ENCODE measurements around the gene IGSF21. TPM values are rescaled to one million over a fixed set of nuclear protein-coding genes. Genes with fewer than 3 reads are reported as not detected.

The IGSF21 gene
- total RNA-seq, 2 donors from 2014 or later = 4.6 to 8.5 TPM

GRCh38 chr1:18283601-18284385 is 176.2 kb downstream of the IGSF21 start:
- TF ChIP-seq CTCF (IDR thresholded peaks at IDR 0.05) (no peak), POLR2A (IDR thresholded peaks at IDR 0.05) (no peak), POLR2AphosphoS5 (IDR thresholded peaks at IDR 0.05) (no peak)
- intact Hi-C loops (cut with DNase I) = no loop called here
- no peaks in the 10 kb centered on the region for H3K4me1 ChIP-seq (replicated peaks)
- DNase-seq (ENCODE audit: low spot score) = no peak
- no peak overlapping the region for H3K27ac ChIP-seq
- H3K27me3 ChIP-seq (replicated peaks; ENCODE audit: insufficient read depth) = peaks cover 10% of the 10 kb centered on the region
- no peaks in the 10 kb centered on the region for H3K9me3 ChIP-seq
- no peaks in the 10 kb centered on the region for H3K36me3 ChIP-seq
- 74% methylated on average over 13 of the region's 13 CpGs for WGBS
- no peak overlapping the region for H3K4me3 ChIP-seq

DNA sequence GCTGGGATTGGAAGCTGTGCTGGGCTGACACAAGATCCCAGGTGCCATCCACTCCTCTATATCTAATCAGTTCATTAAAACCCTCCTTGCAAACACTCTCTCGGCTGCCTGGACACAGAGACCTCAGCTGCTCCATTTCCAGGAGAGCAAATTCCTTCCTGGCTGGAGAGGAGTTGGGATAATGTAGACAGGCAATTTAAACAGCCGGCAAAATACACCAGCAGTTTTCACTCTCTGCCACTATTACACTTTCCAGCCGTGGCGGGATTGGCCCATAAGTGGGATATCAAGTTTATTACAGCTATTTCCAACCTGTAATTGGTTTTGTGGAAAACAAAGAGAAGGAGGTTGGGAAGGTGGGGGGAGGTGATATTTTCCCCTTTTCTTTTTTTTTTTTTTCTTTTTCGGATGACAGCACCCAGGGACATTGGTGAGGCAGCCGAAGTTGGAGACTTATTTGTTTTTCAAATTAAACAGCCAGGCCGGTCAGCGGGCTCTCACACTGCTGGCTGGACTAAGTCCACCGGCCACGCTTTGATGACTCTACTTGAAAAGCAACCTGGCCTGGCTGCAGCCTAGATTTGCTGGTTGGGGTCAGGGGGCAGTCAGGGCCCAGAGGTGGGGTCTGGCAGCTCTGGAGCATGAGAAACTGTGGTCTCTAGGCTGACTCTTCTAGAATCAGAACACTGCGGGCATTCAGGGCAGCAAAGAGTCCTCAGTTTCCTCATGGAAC is 177.4 kb downstream of the IGSF21 start:
- TF ChIP-seq CTCF (IDR thresholded peaks at IDR 0.05) (no peak), POLR2A (IDR thresholded peaks at IDR 0.05) (no peak), POLR2AphosphoS5 (IDR thresholded peaks at IDR 0.05) (no peak)
- no peaks in the 10 kb centered on the region for H3K4me1 ChIP-seq (replicated peaks)
- no peaks in the 10 kb centered on the region for H3K36me3 ChIP-seq
- no peak overlapping the region for H3K4me3 ChIP-seq
- WGBS = 25% methylated on average over 11 of the region's 11 CpGs
- H3K9me3 ChIP-seq = no peaks in the 10 kb centered on the region
- intact Hi-C loops (cut with DNase I) = no loop called here
- no peak for DNase-seq (ENCODE audit: low spot score)
- peaks cover 7% of the 10 kb centered on the region for H3K27me3 ChIP-seq (replicated peaks; ENCODE audit: insufficient read depth)
- H3K27ac ChIP-seq = no peak overlapping the region

DNA sequence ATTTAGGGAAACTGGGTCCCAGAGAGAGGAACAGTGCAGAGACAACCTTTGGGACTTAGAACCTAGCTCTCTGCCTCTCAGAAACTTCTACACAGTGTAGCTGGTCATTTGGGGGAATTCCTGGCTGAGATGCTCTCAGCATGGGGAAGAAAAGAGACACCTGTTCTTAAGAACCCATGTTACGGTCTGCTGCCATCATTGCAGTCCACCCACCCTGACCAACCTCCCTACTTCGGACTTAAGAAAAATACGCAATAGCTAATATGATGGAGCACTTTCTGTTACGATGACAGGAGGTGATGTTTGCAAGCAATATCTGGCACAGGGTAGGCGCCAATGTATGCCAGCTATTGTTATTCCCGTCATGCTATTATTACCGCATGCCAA is 177.9 kb downstream of the IGSF21 start:
- Histone ChIP-seq H3K27ac (no peak overlapping the region), H3K9me3 (no peaks in the 10 kb centered on the region), H3K36me3 (no peaks in the 10 kb centered on the region), H3K27me3 (replicated peaks; ENCODE audit: insufficient read depth) (peaks cover 5% of the 10 kb centered on the region), H3K4me3 (no peak overlapping the region), H3K4me1 (replicated peaks) (no peaks in the 10 kb centered on the region)
- intact Hi-C loops (cut with DNase I) = no loop called here
- TF ChIP-seq POLR2A (IDR thresholded peaks at IDR 0.05) (no peak), CTCF (IDR thresholded peaks at IDR 0.05) (no peak), POLR2AphosphoS5 (IDR thresholded peaks at IDR 0.05) (no peak)
- 75% methylated on average over 7 of the region's 7 CpGs for WGBS
- no peak for DNase-seq (ENCODE audit: low spot score)

DNA sequence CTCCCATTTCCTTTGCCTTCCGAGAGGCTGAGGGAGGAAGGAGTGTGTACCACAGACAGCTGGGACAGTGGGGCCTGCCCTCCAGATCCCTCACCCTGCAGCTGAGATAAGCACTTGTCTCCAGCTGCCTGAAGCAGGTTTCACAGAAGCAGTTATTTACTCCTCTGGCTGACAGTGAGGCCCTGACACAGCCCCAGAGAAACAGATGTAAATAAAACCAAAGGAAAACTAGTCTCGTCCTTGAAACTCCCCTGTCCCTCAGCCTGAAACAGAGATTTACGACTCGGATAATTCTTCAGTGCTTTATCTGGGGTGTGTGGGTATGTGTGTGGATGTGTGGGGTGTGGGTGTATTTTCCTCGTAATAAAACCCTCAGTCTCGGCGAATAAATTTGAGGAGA is 181.1 kb downstream of the IGSF21 start:
- peak; percentile 17 for DNase-seq (ENCODE audit: low spot score)
- no peaks in the 10 kb centered on the region for H3K36me3 ChIP-seq
- peak; percentile 19 for TF ChIP-seq POLR2AphosphoS5 (IDR thresholded peaks at IDR 0.05)
- no peak for TF ChIP-seq CTCF (IDR thresholded peaks at IDR 0.05)
- H3K4me3 ChIP-seq = no peak overlapping the region
- H3K27ac ChIP-seq = no peak overlapping the region
- no peaks in the 10 kb centered on the region for H3K4me1 ChIP-seq (replicated peaks)
- 20% methylated on average over 7 of the region's 7 CpGs for WGBS
- intact Hi-C loops (cut with DNase I) = no loop called here
- H3K27me3 ChIP-seq (replicated peaks; ENCODE audit: insufficient read depth) = no peaks in the 10 kb centered on the region
- no peaks in the 10 kb centered on the region for H3K9me3 ChIP-seq

All from prostate gland (tissue), 2 donors.